Forelimb muscle (tissue), 1 donor: Measurements from ENCODE around the gene PIEZO1. TPM values are rescaled to one million over a fixed set of nuclear protein-coding genes. Genes with fewer than 3 reads are reported as not detected.

ENCODE experiments used
- DNase-seq: peaks from one replicate; pipeline ENCODE4 v3.0.0-alpha.2; 2013; ENCODE audit warnings: low read depth
- polyA plus RNA-seq: library from polyadenylated mRNA; unstranded; fragments of 120-200 nt; gene quantifications from one replicate; pipeline ENCODE4 v1.2.1, GENCODE V29; 2013; ENCODE audit not compliant: insufficient read length

PIEZO1 gene
- polyA plus RNA-seq, 1 donor, result 52.2 TPM

DNA sequence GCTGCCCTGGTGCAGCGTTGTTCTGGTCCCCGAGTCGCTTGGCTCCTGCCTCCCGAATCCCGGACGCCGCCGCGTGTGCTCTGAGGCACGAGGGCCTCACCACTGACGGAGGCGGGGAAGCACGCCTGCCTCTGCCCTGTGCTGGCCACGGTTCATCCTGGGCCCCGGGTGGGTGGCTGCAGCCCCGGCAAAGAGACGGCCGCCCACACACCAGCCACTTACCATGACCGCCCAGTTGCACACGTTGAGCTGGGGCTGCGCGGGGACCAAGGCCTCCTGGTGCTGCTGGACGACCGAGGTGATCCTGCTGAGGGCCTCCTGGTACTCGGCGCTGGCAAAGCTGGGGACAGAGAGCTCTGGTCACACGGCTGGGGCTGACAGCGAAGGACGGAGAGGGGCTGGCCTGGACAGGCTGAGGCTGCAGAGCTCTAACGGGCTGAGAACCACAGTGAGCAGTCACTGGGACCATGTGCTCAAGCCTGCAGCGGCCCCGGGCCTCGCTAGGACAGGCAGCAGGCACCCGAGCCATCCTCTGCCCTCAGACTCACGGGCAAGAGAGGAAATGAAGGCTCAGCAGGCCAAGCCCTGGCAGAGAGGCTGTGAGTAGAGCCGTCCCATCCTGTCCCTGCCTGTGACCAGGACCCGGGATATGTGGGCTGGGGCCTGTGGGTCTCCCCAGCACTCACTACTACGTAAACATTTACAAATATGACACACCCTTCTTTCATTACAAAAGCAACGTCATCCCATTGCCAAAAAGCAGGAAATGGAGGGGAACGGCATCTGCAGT is 33.0 kb upstream of the PIEZO1 start:
- DNase-seq, result no peak

DNA sequence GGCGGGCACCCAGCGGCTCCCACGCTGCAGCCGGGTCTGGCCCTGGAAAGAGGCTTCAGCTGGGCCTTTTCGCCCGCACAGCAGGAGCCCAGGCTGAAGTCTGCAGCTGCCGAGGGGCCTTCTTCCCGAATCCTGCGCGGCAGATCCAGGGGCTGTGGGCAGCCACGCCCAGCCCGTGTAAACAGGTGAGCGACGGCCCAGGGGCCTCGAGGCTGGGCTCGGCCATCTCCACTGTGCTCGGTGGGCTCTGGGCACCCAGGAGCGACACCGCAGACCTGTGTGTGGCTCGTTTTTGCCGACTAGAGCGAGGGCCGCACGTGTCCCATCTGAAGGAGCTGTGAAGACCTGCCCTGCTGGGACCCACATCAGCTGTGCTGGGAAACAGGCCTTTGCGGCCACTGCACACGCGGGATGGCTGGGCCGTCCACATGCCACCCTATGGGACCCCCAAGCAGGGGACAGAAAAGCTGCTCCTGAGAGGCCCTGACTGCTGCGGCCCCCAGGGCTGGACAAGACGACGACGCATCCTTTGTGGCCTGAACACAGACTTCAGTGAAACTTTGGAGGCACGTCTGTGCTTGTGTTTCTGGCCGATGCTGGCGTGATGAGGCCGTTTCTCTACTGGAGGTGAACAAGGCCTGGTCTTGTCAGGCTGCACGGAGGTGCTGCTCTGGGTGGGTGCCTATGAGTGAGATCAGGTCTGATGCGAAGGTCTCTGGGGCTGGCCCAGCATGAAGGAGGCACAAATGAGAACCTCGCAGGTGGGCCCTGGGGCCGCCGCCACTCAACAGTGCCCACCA is 31.9 kb upstream of the PIEZO1 start:
- no peak for DNase-seq

DNA sequence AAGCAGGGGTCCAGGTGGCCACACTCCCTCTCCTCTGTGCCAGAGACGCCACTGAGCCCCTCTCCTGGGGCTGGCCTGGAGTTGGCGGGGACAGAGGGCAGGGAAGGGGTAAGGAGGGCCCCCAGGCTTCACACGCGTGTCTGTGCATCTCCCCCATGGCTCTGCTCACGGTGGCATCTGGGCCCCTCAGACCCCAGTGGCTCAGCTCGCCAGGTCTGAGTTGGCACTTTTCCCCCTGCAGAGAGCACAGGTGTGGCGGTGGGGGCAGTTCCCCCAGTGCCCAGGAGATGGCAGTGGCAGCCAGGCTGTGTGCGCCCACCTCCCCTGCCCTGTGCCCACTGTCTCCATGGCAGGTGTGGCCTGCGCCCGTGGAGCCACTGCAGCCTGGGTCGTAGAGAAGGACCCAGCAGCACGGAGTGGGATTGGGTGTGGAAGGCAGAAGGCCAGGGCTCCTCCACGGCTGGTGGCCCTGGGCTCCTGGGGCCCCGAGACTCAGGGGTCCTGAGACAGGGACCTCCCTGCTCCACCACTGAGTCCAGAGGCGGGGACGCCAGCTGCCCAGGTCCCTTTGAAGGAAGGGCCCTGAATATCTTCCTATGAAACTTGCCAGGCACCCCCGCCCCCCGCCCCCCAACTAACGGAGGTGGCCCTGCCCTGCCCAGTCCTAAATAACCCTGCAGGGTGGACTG is 31.0 kb upstream of the PIEZO1 start:
- no peak for DNase-seq

DNA sequence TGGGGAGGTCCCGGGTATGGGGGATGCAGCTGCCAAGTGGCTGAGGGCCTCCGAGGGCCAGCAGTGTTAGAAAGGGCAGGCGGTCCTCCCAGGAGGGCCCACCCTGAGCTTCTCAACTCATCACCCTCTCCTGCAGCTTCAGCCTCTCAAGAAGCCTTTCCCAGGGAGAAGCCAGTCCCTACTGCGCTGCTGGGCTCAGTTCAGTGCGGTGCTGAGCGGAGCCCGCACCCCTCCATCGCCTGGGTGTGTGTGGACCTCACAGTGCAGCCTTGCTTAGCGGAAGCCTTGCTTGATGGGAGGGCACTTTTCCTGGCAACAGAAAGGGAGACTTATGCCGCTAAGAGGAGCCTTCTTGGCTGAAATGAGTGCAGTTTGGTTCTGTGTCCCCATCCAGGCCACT is 30.2 kb upstream of the PIEZO1 start:
- DNase-seq, result no peak

DNA sequence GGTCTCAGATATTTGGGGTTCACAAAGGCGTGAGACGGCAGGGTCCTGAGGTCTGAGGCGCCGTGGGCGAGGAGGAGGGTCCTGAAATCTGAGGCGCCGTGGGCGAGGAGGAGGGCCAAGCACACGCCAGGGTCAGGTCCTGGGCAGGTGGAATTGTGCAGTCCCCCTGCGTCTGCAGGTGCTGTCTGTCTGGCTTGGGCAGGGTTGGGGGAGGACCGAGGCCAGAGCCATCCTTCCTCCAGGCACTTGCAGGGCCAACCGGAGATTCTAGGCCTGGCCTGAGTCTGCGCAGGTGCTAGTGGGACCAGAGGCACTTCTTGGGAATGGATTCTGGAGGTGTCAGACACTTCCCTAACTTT is 29.1 kb upstream of the PIEZO1 start:
- no peak for DNase-seq

DNA sequence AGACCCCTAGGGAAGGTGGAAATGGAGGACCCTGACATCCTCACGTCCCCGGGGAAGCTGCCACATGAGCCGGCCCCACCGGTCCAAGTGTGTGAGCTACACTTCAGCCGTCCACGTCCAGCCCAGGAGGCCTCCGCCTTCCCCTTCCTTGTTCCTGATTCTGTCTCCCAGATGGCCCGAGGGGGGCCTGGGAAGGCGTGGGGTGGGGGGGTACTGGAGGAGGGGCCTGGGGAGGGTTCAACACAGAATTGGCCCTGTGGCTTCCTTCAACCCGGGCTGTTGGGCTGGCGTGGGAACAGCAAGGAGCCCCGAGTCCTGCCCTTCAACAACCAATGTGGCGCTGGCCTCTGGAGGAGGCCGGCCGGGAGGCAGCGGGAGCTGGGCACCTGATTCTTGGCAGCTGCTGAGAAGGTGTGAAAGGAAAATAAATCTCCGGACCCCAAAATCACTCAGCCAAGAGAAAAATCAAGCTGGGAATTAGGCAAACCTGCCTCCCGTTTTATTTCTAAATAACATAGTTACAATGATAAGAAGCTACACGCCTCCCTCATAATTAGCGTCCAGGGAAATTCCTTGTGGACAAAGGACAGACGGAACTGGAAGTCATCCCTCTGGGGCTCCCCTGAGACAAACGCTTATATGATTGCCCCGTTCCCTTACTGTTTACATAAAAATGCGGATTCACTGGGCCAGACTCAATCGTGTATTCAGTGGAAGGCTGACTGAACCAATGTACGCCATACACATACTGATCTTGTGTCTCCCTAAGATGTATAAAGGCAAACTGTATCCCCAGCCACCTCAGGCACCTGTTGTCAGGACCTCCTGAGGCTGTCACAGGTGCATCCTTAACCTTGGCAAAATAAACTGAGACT is 28.5 kb upstream of the PIEZO1 start:
- no peak for DNase-seq

DNA sequence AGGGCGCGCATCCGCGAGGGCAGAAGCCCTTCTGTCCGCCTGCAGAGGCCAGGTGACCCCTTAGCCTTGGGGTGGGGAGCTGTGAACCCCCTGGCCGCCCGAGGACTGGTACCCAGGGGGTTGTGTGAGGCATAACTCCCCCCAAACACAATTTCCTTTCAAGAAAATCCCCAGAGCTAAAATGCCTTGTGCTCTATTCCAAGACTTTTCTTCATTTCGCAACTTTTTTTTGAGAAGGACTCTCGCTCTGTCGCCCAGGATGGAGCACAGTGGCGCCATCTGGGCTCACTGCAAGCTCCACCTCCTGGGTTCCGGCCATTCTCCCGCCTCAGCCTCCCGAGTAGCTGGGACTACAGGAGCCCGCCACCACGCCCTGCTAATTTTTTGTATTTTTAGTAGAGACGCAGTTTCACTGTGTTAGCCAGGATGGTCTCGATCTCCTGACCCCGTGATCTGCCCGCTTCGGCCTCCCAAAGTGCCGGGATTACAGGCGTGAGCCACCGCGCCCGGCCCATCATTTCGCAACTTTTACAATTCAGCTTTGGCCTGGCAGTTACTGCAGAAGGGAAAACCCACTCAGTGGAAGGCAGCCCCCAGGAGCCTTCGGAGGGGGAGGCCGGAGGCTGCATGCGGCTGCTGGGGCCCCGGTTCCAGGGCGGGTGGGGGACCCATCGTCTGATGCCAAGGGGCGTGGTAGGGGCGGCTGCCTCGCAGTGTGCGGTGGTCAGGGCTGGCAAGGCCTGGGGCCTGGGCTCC is 27.7 kb upstream of the PIEZO1 start:
- no peak for DNase-seq

DNA sequence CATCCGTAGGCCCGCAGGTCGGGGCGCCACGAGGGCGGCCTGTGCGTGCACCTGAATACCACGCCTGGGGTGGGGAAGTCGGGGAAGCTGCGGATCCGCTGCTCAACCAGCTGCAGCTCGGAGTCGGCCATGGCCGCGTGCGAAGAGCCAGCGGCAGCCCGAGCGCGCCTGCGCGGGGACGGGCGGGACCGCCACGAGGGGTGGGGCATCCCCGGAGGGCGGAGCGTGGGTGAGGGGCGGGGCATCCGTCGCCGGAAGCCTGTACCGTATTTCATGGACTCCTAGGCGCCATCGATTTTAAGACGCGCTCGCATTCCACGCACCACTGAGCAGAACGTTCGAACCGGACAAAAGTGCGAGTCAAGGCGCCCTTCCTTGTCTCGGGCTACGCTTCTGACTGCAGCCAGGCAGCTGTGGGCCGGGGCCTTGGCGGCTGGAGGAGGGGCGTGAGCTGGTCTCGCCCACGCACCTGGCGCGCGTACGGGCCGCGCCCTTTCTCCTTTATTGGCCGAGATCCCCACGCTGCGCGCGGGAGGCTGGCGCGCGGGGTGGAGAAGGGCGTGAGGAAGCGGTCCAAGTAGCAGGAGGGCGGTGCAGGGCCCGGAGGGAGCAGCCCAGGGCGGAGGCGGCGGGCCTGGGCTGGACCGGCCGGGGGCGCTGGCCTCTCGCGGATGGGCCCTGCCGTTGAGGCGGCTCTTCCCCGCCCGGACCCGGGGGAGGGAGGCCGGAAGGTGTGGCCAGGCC is 26.9 kb upstream of the PIEZO1 start, which contains the start of gene APRT:
TSS of gene APRT (minus strand) at position 160 of the 744 bp plus-strand sequence. CDS start at position 131, 29 bp downstream.
- peak; percentile 75 for DNase-seq

DNA sequence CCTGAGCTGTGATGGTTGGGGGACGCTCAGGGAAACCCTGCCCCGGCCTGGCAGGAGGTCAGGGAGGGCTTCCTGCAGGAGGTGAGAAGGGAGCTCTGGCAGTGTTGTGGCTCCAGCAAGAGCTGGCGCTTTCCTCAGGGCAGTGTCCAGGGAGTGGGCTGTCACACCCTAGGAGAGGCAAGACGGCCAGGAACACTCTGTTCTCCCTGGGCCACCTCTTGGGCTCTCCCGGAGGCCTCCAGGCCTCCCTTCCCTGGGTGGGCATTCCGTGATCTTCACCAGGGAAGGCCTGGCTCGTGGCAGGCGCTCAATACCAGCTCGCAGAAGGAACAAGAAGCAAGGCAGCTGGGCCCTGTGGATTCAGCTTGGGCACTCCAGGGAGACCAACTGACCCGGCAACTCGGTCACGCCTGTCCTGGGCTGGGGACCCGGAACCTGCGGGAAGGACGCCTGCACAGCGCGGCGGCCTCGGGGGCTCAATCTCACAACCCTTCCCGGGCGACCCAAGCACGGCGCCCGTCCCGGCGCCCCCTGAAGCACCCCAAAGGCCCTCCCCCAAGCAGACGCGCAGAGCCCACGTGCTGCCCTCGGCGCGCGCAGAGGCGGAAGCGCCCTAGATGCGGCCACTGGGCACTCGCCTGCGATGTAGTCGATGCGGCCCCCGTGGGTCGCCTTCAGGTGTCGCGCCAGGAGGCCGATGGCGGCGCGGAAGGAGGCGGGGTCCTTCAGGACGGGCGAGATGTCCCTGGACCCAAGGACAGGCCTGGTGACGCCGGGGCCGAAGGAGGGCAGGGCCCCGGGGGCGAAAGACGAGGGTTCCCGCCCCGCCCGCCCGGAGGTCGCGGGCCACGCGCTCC is 26.1 kb upstream of the PIEZO1 start:
- no peak for DNase-seq

DNA sequence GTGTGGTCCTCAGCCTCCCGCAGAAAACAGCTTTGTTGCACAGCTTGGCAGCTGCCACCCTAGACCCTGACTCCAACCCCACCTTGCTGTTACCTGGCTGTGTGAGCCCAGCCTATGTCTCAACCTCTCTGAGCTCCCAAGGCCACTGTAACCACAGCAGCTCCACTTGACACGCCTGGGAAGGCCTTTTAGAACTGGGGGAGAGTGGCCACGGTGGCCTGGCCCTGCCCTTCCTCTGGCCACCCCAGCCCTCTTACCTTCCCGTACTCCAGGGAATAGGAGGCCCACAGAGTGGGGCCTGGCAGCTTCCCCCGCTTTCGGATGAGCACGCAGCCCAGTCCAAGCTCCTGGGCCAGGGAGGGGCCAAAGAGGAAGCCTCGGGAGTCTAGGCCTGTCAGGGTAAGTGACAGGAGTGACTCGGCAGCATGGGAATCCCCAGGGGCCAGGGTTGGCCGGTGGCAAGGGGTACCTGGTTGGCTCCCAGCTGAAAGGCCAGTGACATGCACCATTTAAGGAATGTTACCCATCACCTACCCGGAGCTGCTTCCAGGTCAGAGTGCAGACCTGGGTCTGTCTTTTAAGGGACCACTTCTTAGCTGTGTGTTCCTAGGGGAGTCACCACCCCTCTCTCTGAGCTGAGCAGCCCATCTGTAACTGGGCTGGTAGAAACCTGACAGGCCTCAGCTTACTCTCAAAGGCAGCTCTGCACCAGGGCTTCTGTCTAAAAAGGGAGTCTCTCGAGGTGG is 25.3 kb upstream of the PIEZO1 start:
- no peak for DNase-seq

DNA sequence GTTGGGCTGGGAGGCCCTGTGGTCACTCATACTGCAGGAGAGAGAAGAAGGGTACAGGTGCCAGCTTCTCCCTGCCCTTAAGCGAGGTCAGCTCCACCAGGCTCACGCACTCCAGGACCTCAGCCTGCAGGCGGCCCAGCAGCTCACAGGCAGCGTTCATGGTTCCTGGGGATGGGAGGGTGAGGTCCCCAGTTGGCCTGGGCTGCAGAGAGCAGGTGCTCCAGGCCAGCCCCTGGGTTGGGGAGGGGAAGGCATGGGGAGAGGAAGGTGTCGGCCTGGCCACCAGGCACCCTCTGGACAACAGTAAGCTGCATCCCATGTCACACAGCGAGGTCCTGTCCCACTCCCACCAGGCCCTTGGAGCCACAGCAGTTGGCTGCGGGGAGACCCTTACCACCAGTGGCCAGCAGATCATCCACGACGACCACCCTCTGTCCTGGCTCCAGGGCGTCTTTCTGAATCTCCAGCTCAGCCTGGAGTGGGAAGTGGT is 24.7 kb upstream of the PIEZO1 start:
- DNase-seq, result no peak

DNA sequence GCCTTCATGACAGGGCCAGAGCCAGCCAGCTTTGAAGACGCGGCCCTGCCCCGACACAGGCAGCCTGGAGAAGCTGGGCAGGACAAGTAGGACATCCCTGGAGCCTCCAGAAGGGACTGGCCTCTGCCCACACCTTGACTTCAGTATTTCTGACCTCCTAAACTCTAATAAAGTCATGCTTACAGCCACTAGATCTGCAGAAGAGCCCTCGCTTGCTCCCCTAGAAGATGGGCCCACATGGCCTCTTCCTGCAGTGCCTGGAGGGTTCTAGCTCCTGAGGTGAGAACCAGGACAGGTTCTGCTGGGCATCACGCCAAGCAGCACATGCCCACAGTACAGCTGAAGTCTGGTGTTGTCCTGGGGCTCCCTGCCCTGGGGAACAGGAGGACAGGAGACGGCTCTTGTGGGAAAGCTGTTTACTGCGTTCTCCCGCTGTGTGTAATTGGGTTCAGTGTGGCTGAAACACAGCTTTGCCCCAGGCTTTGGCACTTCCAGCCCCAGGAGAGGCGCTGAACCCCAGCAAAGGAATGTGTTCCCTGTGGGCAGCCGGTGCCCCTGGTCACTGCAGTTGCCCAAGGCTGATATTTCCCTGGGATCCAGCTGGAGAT is 24.2 kb upstream of the PIEZO1 start:
- no peak for DNase-seq

DNA sequence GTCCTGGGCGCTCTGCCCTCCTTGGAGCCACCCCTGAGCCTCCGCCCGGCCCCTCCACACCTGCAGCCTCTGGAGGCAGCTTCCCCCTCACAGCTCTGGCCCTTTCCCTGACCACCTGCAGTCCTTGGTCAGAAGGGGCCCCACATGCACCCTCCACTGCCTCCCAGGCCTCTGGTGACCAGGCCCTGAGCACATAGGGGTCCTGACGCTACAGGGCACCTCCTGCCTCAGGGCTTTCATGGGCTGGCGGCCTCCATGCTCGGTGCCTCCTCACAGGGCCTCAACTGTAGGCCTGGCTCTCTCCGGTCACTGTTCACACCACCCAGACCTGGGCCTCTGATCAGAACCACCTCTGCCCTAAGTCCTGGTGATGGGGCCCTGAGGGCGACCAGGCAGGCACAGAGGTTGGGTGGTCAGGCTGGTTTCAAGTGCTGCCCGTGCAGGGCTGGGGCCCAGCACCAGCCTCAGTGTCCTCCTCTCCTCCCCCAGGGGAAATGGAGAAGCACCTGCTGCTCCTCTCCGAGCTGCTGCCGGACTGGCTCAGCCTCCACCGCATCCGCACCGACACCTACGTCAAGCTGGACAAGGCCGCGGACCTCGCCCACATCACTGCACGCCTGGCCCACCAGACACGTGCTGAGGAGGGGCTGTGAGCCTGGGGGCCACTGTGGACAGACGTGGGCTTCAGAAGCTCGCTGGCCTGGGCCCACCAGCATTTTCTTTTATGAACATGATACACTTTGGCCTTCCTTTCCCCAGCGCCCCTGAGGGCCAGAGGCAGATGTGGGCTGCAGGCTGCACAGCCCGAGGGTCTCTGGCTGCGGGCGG is 22.8 kb upstream of the PIEZO1 start:
- no peak for DNase-seq

DNA sequence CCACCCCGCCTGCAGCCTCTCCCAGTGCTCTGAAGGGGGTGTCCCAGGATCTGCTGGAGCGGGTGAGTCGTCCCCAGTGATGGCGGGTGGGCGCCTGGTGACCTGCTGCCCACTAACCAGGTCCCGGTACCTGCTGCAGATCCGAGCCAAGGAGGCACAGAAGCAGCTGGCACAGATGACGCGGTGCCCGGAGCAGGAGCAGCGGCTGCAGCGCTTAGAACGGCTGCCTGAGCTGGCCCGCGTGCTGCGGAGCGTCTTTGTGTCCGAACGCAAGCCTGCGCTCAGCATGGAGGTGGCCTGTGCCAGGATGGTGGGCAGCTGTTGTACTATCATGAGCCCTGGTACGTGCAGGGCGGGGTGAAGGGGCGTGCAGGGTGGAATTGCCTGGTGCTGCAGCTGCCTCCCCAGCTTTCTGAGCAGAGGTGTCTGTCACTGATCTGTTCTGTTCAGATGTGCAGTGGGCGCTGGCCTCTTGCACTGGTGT is 22.2 kb upstream of the PIEZO1 start:
- no peak for DNase-seq

DNA sequence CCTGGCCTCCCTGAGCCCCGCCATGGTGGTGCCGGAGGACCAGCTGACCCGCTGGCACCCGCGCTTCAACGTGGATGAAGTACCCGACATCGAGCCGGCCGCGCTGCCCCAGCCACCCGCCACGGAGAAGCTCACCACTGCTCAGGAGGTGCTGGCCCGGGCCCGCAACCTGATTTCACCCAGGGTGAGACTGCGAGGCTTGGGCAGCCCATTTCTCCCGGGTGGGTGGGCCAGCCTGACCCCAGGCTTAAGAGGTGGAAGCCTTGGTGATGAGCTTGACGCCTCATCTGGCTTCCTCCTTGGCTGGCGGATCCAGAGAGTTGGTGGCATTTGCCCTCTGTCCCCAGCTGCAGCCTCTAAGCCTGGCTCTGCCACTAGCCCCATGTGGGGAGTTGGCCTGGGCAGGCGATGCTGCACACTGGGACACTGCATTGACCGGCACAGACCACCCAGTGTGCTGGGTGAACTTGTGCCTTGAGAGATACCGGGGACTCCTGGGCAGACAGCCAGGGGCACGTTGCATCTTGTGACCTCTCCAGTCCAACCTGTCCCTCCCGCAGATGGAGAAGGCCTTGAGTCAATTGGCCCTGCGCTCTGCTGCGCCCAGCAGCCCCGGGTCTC is 21.6 kb upstream of the PIEZO1 start:
- no peak for DNase-seq

DNA sequence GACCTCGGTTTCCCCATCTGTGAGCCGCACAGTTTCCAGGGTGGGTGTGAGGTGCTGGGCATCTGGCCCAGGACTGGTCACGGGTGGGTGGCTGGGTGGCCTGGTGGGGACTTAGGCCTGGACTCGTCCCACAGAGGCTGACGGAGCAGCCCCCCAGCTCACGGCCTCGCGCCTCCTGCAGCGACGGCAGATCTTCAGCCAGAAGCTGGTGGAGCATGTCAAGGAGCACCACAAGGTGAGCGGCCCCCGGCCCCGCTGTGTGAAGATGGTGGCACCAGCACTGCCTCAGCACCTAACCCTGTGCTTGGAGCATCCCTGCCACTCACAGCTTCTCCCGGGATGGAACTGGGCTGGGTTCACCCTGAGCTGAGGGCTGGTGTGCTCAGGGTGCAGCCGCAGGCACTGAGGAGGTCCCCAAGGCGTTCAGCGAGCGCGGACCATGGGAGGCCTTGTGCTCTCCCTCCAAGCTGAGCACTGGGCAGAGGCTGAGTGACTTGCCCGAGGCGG is 20.9 kb upstream of the PIEZO1 start:
- no peak for DNase-seq
